Measurements from ENCODE around the gene BPIFB2. TPM values are rescaled to one million over a fixed set of nuclear protein-coding genes. Genes with fewer than 3 reads are reported as not detected.

The BPIFB2 gene
- polyA plus RNA-seq, 1 of the 3 experiments (the other 2 are of a cell fraction): not detected

- ChIA-PET POLR2A (no interaction called here), CTCF (interaction anchor here (1.2 kb wide), 1 partner anchor 16 kb away, joined by 3 read pairs; no protein-coding TSS in a partner anchor)
- TF ChIP-seq TEAD4 (IDR thresholded peaks at IDR 0.05; ENCODE audit: borderline replicate concordance, insufficient read depth): no peak
- no peak for TF ChIP-seq NRF1 (IDR thresholded peaks at IDR 0.05; ENCODE audit: low read depth, low read length)
- no peak for TF ChIP-seq RCOR1 (IDR thresholded peaks at IDR 0.05; ENCODE audit: low read length)
- no peak for TF ChIP-seq ELF1 (IDR thresholded peaks at IDR 0.05)
- no peak for TF ChIP-seq MEF2A (IDR thresholded peaks at IDR 0.05; ENCODE audit: borderline replicate concordance, low read depth)
- no peak for TF ChIP-seq USF1 (IDR thresholded peaks at IDR 0.05; ENCODE audit: borderline replicate concordance, low read depth)
- TF ChIP-seq RXRA (IDR thresholded peaks at IDR 0.05; ENCODE audit: borderline replicate concordance, low read depth): no peak
- TF ChIP-seq JUND (IDR thresholded peaks at IDR 0.05): no peak
- TF ChIP-seq USF2 (IDR thresholded peaks at IDR 0.05; ENCODE audit: borderline replicate concordance, low read depth, low read length): no peak
Observed at GRCh38 chr20:33061658-33062028, 54.1 kb downstream of the BPIFB2 start.

GRCh38 chr20:33062105-33062824, 54.8 kb downstream of the BPIFB2 start:
- Histone ChIP-seq H3K27me3 (ENCODE audit: insufficient read depth) (peaks cover 27% of the 10 kb centered on the region; the same call in 1 of the 2 replicates), H3K79me2 (ENCODE audit: insufficient read depth) (no peaks in the 10 kb centered on the region), H3K4me2 (no peak overlapping the region), H3F3A (replicated peaks; ENCODE audit: insufficient read depth) (no peaks in the 10 kb centered on the region), H3K9me3 (no peaks in the 10 kb centered on the region), H3K36me3 (replicated peaks in 1 of 2; ENCODE audit: control insufficient read depth in 1 of 2, insufficient read depth in 2 of 2, low read length in 1 of 2) (no peaks in the 10 kb centered on the region), H3K27ac (ENCODE audit: low read depth in 2 of 2, low read length in 1 of 2) (no peak overlapping the region), H4K20me1 (ENCODE audit: insufficient read depth) (no peaks in the 10 kb centered on the region), H3K4me1 (ENCODE audit: control insufficient read depth in 1 of 2, insufficient read depth in 2 of 2, low read depth in 1 of 2, low read length in 1 of 2) (no peaks in the 10 kb centered on the region), H3K9me2 (no peaks in the 10 kb centered on the region), H3K4me3 (ENCODE audit: low read depth in 2 of 2, low read length in 1 of 2) (no peak overlapping the region), H2AFZ (ENCODE audit: low read depth) (no peak overlapping the region), H3K9ac (no peak overlapping the region)
- CTCF ChIA-PET: interaction anchor here (1.2 kb wide), 1 partner anchor 15 kb away, joined by 3 read pairs; no protein-coding TSS in a partner anchor
- 49% methylated on average over 9 of the region's 9 CpGs for WGBS (ENCODE audit: low lambda C conversion rate)
- POLR2A ChIA-PET: no interaction called here
- DNase-seq: no peak
- TF ChIP-seq JUND (IDR thresholded peaks at IDR 0.05) (no peak), USF1 (IDR thresholded peaks at IDR 0.05; ENCODE audit: borderline replicate concordance, low read depth) (no peak), EZH2phosphoT487 (IDR thresholded peaks at IDR 0.05; ENCODE audit: borderline replicate concordance, low read depth) (no peak), NRF1 (IDR thresholded peaks at IDR 0.05; ENCODE audit: low read depth, low read length) (no peak), CHD2 (IDR thresholded peaks at IDR 0.05; ENCODE audit: low read length, partially characterized antibody) (no peak), TEAD4 (IDR thresholded peaks at IDR 0.05; ENCODE audit: borderline replicate concordance, insufficient read depth) (no peak), RXRA (IDR thresholded peaks at IDR 0.05; ENCODE audit: borderline replicate concordance, low read depth) (no peak), RCOR1 (IDR thresholded peaks at IDR 0.05; ENCODE audit: low read length) (no peak), EP300 (IDR thresholded peaks at IDR 0.05; ENCODE audit: borderline replicate concordance in 1 of 2, low read depth in 1 of 2, low read length in 1 of 2) (no peak), FOSL2 (IDR thresholded peaks at IDR 0.05; ENCODE audit: borderline replicate concordance, low read depth) (no peak), REST (IDR thresholded peaks at IDR 0.05; ENCODE audit: low read depth, low read length) (no peak), IRF3 (IDR thresholded peaks at IDR 0.05; ENCODE audit: low read depth, low read length) (no peak), YY1 (IDR thresholded peaks at IDR 0.05; ENCODE audit: low read depth) (no peak)

More at GRCh38 chr20:33061658-33062028, 54.1 kb downstream of the BPIFB2 start:
- Histone ChIP-seq H3K4me1 (ENCODE audit: control insufficient read depth in 1 of 2, insufficient read depth in 2 of 2, low read depth in 1 of 2, low read length in 1 of 2) (no peaks in the 10 kb centered on the region), H3K9ac (no peak overlapping the region), H3K4me2 (no peak overlapping the region), H3K27me3 (ENCODE audit: insufficient read depth) (peaks cover 30% of the 10 kb centered on the region; the same call in 1 of the 2 replicates), H3K4me3 (ENCODE audit: low read depth in 2 of 2, low read length in 1 of 2) (no peak overlapping the region), H3K36me3 (replicated peaks in 1 of 2; ENCODE audit: control insufficient read depth in 1 of 2, insufficient read depth in 2 of 2, low read length in 1 of 2) (no peaks in the 10 kb centered on the region), H3K9me2 (no peaks in the 10 kb centered on the region), H3K9me3 (no peaks in the 10 kb centered on the region), H3K27ac (ENCODE audit: low read depth in 2 of 2, low read length in 1 of 2) (no peak overlapping the region), H2AFZ (ENCODE audit: low read depth) (no peak overlapping the region), H4K20me1 (ENCODE audit: insufficient read depth) (no peaks in the 10 kb centered on the region), H3F3A (replicated peaks; ENCODE audit: insufficient read depth) (no peaks in the 10 kb centered on the region), H3K79me2 (ENCODE audit: insufficient read depth) (no peaks in the 10 kb centered on the region)
- no peak for DNase-seq
- WGBS (ENCODE audit: low lambda C conversion rate): 75% methylated on average over 7 of the region's 14 CpGs

All from SK-N-SH (cell line).